SK-N-SH (cell line): ENCODE data around the gene UCHL3. TPM values are rescaled to one million over a fixed set of nuclear protein-coding genes. Genes with fewer than 3 reads are reported as not detected.

Experiments
- CTCF ChIA-PET: fragments of 300-600, 350-600 bp; formaldehyde crosslinking; extraction: SDS; loops from one replicate; lab custom pipeline; 2021; lab: Yijun Ruan, JAX
- POLR2A ChIA-PET: fragments of 350-600 bp; sonication (Branson Sonifier 250); formaldehyde crosslinking; extraction: SDS; loops from one replicate; lab custom pipeline; 2020; ENCODE audit warnings: antibody characterized with exemption, inconsistent platforms; lab: Yijun Ruan, JAX
- DNase-seq: peaks from one replicate; pipeline ENCODE4 v3.0.0; 2012
- H2AFZ ChIP-seq: fragments of 200-600 bp; sonication (generic); 2 replicates; pipeline ENCODE4 v1.8.1; 2016; ENCODE audit warnings: antibody characterized with exemption, mild to moderate bottlenecking, low read depth
- H3F3A ChIP-seq: fragments of 200-600 bp; sonication (generic); replicated peaks from 2 replicates; pipeline ENCODE3; 2016; ENCODE audit warnings: antibody characterized with exemption, mild to moderate bottlenecking; ENCODE audit not compliant: insufficient read depth
- H3K27ac ChIP-seq, 2 experiments: fragments of 200-500 bp in 1 of 2; fragments of 200-600 bp in 1 of 2; sonication (Bioruptor generic) in 1 of 2; sonication (generic), shearing (Covaris generic) in 1 of 2; 2 replicates each; pipeline versions ENCODE4 v1.5.1 to v1.6.1; 2014 to 2016; ENCODE audit warnings: low read depth in 2 of 2, inconsistent platforms in 1 of 2, low read length in 1 of 2, mild to moderate bottlenecking in 1 of 2, mixed read lengths in 1 of 2
- H3K27me3 ChIP-seq: fragments of 200-600 bp; sonication (generic), shearing (Covaris generic); 2 replicates; pipeline ENCODE4 v1.6.1; 2016; ENCODE audit warnings: mixed run types; ENCODE audit not compliant: insufficient read depth
- H3K36me3 ChIP-seq, 2 experiments: fragments of 200-500 bp in 1 of 2; fragments of 200-600 bp in 1 of 2; sonication (Bioruptor generic) in 1 of 2; sonication (generic) in 1 of 2; replicated peaks in 1 of 2; 2 replicates each; pipeline versions ENCODE3 to v1.5.1; 2014 to 2016; ENCODE audit warnings: low read length in 1 of 2, mild to moderate bottlenecking in 1 of 2; ENCODE audit not compliant: insufficient read depth in 2 of 2, control insufficient read depth in 1 of 2
- H3K4me1 ChIP-seq, 2 experiments: fragments of 200-500 bp in 1 of 2; fragments of 200-600 bp in 1 of 2; sonication (Bioruptor generic) in 1 of 2; sonication (generic), shearing (Covaris generic) in 1 of 2; 2 replicates each; pipeline versions ENCODE4 v1.5.1 to v1.6.1; 2014 to 2016; ENCODE audit warnings: low read depth in 1 of 2, low read length in 1 of 2, mixed run types in 1 of 2; ENCODE audit not compliant: insufficient read depth in 2 of 2, control insufficient read depth in 1 of 2
- H3K4me2 ChIP-seq: fragments of 200-600 bp; sonication (generic), shearing (Covaris generic); 2 replicates; pipeline ENCODE4 v1.6.1; 2017; ENCODE audit warnings: mixed run types
- H3K4me3 ChIP-seq, 2 experiments: fragments of 200-500 bp in 1 of 2; fragments of 200-600 bp in 1 of 2; sonication (Bioruptor generic) in 1 of 2; sonication (generic), shearing (Covaris generic) in 1 of 2; 2 replicates each; pipeline versions ENCODE4 v1.5.1 to v1.8.1; 2014 to 2016; ENCODE audit warnings: low read depth in 2 of 2, inconsistent platforms in 1 of 2, low read length in 1 of 2, mild to moderate bottlenecking in 1 of 2, mixed read lengths in 1 of 2, moderate library complexity in 1 of 2
- H3K79me2 ChIP-seq: fragments of 200-600 bp; sonication (generic); 2 replicates; pipeline ENCODE4 v1.8.1; 2017; ENCODE audit warnings: mild to moderate bottlenecking; ENCODE audit not compliant: insufficient read depth
- H3K9ac ChIP-seq: fragments of 200-600 bp; sonication (generic); 2 replicates; pipeline ENCODE4 v1.6.1; 2017; ENCODE audit warnings: mixed run types
- H3K9me2 ChIP-seq: fragments of 200-600 bp; sonication (generic); 2 replicates; pipeline ENCODE4 v1.6.1; 2017; ENCODE audit warnings: mixed run types
- H3K9me3 ChIP-seq: fragments of 200-600 bp; sonication (generic); 2 replicates; pipeline ENCODE4 v1.6.1; 2017; ENCODE audit warnings: mixed run types, mild to moderate bottlenecking, moderate library complexity
- H4K20me1 ChIP-seq: fragments of 200-600 bp; sonication (generic); 2 replicates; pipeline ENCODE4 v1.6.1; 2017; ENCODE audit warnings: mild to moderate bottlenecking, mixed run types; ENCODE audit not compliant: insufficient read depth
- EP300 ChIP-seq, 2 experiments: IDR thresholded peaks; 2 replicates each; pipeline versions ENCODE4 v1.4.0 to v1.6.1; 2012; ENCODE audit warnings: borderline replicate concordance in 1 of 2, low read depth in 1 of 2, low read length in 1 of 2
- EZH2phosphoT487 ChIP-seq: fragments of 200-600 bp; sonication (generic); IDR thresholded peaks from 2 replicates; pipeline ENCODE4 v1.6.1; 2017; ENCODE audit warnings: low read depth, mixed run types, mild to moderate bottlenecking, antibody characterized with exemption, moderate library complexity, borderline replicate concordance
- GABPA ChIP-seq: IDR thresholded peaks from 2 replicates; pipeline ENCODE4 v1.4.0; 2012; ENCODE audit warnings: low read depth, mild to moderate bottlenecking
- GATA2 ChIP-seq: sonication (generic); formaldehyde crosslinking; IDR thresholded peaks from 2 replicates; pipeline ENCODE4 v1.5.0; 2020; ENCODE audit warnings: mild to moderate bottlenecking, missing genetic modification reagents
- IRF3 ChIP-seq: fragments of 150-350 bp; IDR thresholded peaks from 2 replicates; pipeline ENCODE4 v1.6.1; 2016; ENCODE audit warnings: mild to moderate bottlenecking, low read depth, low read length
- JUND ChIP-seq: IDR thresholded peaks from 2 replicates; pipeline ENCODE4 v1.4.0; 2012
- MAX ChIP-seq: IDR thresholded peaks from 2 replicates; pipeline ENCODE4 v1.4.0; 2012; ENCODE audit warnings: low read depth
- MEF2A ChIP-seq: IDR thresholded peaks from 2 replicates; pipeline ENCODE4 v1.4.0; 2012; ENCODE audit warnings: low read depth, borderline replicate concordance
- NFIC ChIP-seq: IDR thresholded peaks from 2 replicates; pipeline ENCODE4 v1.4.0; 2012; ENCODE audit warnings: borderline replicate concordance
- POLR2AphosphoS5 ChIP-seq: IDR thresholded peaks from 2 replicates; pipeline ENCODE4 v1.6.1; 2012; ENCODE audit warnings: low read depth, low read length
- RAD21 ChIP-seq: IDR thresholded peaks from 2 replicates; pipeline ENCODE4 v1.6.1; 2012; ENCODE audit warnings: mild to moderate bottlenecking, low read length
- RCOR1 ChIP-seq: fragments of 150-350 bp; IDR thresholded peaks from 2 replicates; pipeline ENCODE4 v1.6.1; 2017; ENCODE audit warnings: antibody characterized with exemption, low read length
- RXRA ChIP-seq: IDR thresholded peaks from 2 replicates; pipeline ENCODE4 v1.4.0; 2012; ENCODE audit warnings: low read depth, mild to moderate bottlenecking, borderline replicate concordance
- TCF12 ChIP-seq: IDR thresholded peaks from 2 replicates; pipeline ENCODE4 v1.4.0; 2012
- TEAD4 ChIP-seq: IDR thresholded peaks from 2 replicates; pipeline ENCODE4 v1.4.0; 2012; ENCODE audit warnings: mild to moderate bottlenecking, borderline replicate concordance; ENCODE audit not compliant: insufficient read depth
- YY1 ChIP-seq: IDR thresholded peaks from 2 replicates; pipeline ENCODE4 v1.4.0; 2012; ENCODE audit warnings: low read depth, mild to moderate bottlenecking
- ZBTB33 ChIP-seq: IDR thresholded peaks from 2 replicates; pipeline ENCODE4 v1.4.0; 2012; ENCODE audit warnings: low read depth, borderline replicate concordance
- WGBS: methylation state at CpG from one replicate; pipeline ENCODE4 v1.1.6; 2017; ENCODE audit warnings: low lambda C conversion rate; 5-methylcytosine and 5-hydroxymethylcytosine counted together
- polyA plus RNA-seq, 3 experiments: library from polyadenylated mRNA; depleted of rRNA; stranded (reverse); fragments of >200 nt; gene quantifications; 2 replicates each; pipeline ENCODE4 v1.2.3, GENCODE V29; 2012
- TF ChIP-seq, protein P1 (sequence below): IDR thresholded peaks from 2 replicates; pipeline ENCODE4; 2012
- TF ChIP-seq, protein P2 (sequence below): IDR thresholded peaks from 2 replicates; pipeline ENCODE4 v1.4.0; 2012; ENCODE audit warnings: low read depth, borderline replicate concordance

Gene UCHL3
- polyA plus RNA-seq, 1 of the 3 experiments (the other 2 are of a cell fraction) = 28.8 TPM

DNA sequence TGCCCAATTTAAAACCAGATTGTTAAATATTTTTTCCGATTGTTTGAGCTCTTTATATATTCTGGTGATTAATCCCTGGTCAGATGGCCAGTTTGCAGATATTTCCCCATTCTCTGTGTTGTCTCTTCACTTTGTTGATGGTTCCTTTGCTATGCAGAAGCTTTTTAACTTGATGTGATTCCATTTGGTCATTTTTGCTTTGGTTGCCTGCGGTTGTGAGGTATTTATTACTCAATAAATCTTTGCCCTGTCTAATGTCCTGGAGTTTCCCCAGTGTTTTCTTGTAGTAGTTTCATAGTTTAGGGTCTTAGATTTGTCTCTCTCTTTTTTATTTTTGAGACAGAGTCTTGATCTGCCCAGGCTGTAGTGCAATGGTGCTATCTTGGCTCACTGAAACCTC lies 62.8 kb downstream of the UCHL3 start:
- POLR2A ChIA-PET = no interaction called here
- no peak for DNase-seq
- CTCF ChIA-PET = no interaction called here

More for the DNA sequence above, 62.8 kb downstream of the UCHL3 start:
- Histone ChIP-seq H3K27me3 (no peaks in the 10 kb centered on the region), H3K4me2 (no peak overlapping the region), H3K9me3 (no peaks in the 10 kb centered on the region), H3K9me2 (no peaks in the 10 kb centered on the region), H3K27ac (no peak overlapping the region), H3K9ac (no peak overlapping the region), H3K79me2 (no peaks in the 10 kb centered on the region), H4K20me1 (no peaks in the 10 kb centered on the region), H3K4me1 (no peaks in the 10 kb centered on the region), H3K36me3 (peaks cover 7 to 47% of the 10 kb centered on the region in 2 experiments), H3K4me3 (no peak overlapping the region), H3F3A (peaks cover 15% of the 10 kb centered on the region), H2AFZ (no peak overlapping the region)
- no peak for TF ChIP-seq TCF12
- TF ChIP-seq TEAD4 = no peak
- TF ChIP-seq GABPA = no peak
- TF ChIP-seq YY1 = no peak
- TF ChIP-seq RXRA = no peak
- no peak for TF ChIP-seq MAX
- no peak for TF ChIP-seq RAD21
- TF ChIP-seq EP300 (IDR thresholded peaks at IDR 0.05; ENCODE audit: borderline replicate concordance in 1 of 2, low read depth in 1 of 2, low read length in 1 of 2) = no peak
- TF ChIP-seq ZBTB33 = no peak
- no peak for TF ChIP-seq RCOR1
- TF ChIP-seq, protein P1, sequence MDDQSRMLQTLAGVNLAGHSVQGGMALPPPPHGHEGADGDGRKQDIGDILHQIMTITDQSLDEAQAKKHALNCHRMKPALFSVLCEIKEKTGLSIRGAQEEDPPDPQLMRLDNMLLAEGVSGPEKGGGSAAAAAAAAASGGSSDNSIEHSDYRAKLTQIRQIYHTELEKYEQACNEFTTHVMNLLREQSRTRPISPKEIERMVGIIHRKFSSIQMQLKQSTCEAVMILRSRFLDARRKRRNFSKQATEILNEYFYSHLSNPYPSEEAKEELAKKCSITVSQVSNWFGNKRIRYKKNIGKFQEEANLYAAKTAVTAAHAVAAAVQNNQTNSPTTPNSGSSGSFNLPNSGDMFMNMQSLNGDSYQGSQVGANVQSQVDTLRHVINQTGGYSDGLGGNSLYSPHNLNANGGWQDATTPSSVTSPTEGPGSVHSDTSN = no peak
- TF ChIP-seq EZH2phosphoT487 = no peak
- TF ChIP-seq IRF3 = no peak
- no peak for TF ChIP-seq GATA2 (CRISPR knock-in tag)
- no peak for TF ChIP-seq JUND
- TF ChIP-seq POLR2AphosphoS5 = no peak
- TF ChIP-seq MEF2A = no peak
- TF ChIP-seq, protein P2, sequence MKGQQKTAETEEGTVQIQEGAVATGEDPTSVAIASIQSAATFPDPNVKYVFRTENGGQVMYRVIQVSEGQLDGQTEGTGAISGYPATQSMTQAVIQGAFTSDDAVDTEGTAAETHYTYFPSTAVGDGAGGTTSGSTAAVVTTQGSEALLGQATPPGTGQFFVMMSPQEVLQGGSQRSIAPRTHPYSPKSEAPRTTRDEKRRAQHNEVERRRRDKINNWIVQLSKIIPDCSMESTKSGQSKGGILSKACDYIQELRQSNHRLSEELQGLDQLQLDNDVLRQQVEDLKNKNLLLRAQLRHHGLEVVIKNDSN = no peak
- TF ChIP-seq NFIC = no peak
- 94% methylated on average over 2 of the region's 2 CpGs for WGBS
